Pancreas (tissue), 10 donors: ENCODE measurements around the gene LSAMP. TPM values are rescaled to one million over a fixed set of nuclear protein-coding genes. Genes with fewer than 3 reads are reported as not detected.

Experiments used
- ATAC-seq, 4 donors: fragments of 200-7000 bp; cut with Tn5 transposase; one replicate each; pipeline versions ENCODE4 v1.8.0 to v1.9.1; 2020; ENCODE audit warnings: mild to moderate bottlenecking in 4 of 4, moderate library complexity in 4 of 4
- DNase-seq, 6 donors: peaks; one replicate each; pipeline ENCODE4 v3.0.0-alpha.2; 2020
- FAIRE-seq: peaks from 2 replicates; lab custom pipeline; 2012; peaks lifted over from hg19 to GRCh38; lab: Jason Lieb, UNC
- H3K27ac ChIP-seq, 4 donors: fragments of 200-600 bp; sonication (generic); 1 replicate in 3 of 4; 2 replicates in 1 of 4; pipeline versions ENCODE4 v1.5.0 to v1.8.0; 2020
- H3K27me3 ChIP-seq, 4 donors: fragments of 200-600 bp; one replicate each; pipeline ENCODE4 v1.8.0; 2021
- H3K36me3 ChIP-seq, 3 donors: fragments of 200-600 bp; sonication (generic) in 1 of 3; one replicate each; pipeline versions ENCODE4 v1.5.0 to v1.8.0; 2020 to 2021
- H3K4me1 ChIP-seq, 3 donors: fragments of 200-600 bp; one replicate each; pipeline ENCODE4 v1.8.0; 2021
- H3K4me3 ChIP-seq, 4 donors: fragments of 200-600 bp; sonication (generic) in 2 of 4; one replicate each; pipeline versions ENCODE4 v1.5.0 to v1.8.0; 2020 to 2021
- H3K9me3 ChIP-seq, 4 donors: fragments of 200-600 bp; one replicate each; pipeline ENCODE4 v1.8.0; 2021
- WGBS, 2 donors: extraction: QIAGEN DNeasy Blood & Tissue Kit; methylation state at CpG; one replicate each; pipeline ENCODE4 v1.1.7; 2013; 5-methylcytosine and 5-hydroxymethylcytosine counted together
- intact Hi-C, 3 donors: fragments of 100-400 bp; cut with DNase I; formaldehyde crosslinking; loops; one replicate each; pipeline versions ENCODE4 v1.11.1 to v1.14.2; 2022
- polyA plus RNA-seq, 2 donors: library from polyadenylated mRNA; stranded (reverse); fragments of 200-250 nt; gene quantifications; one replicate each; pipeline ENCODE4 v1.2.3, GENCODE V29; 2013
- total RNA-seq, 6 donors: library from RNA; stranded (reverse); fragmentation: NEBNext Ultra II Directional in 4 of 6; extraction: Animal tissue kit (Norgen Biotek cat#: 25700) in 4 of 6; gene quantifications; one replicate each; pipeline versions ENCODE4 v1.2.1 to v1.2.4, GENCODE V29; 2021 to 2023
- TF ChIP-seq, protein P1 (sequence below), 4 donors: fragments of 200-600 bp; sonication (generic) in 3 of 4; IDR thresholded peaks; one replicate each; pipeline versions ENCODE4 v1.5.0 to v1.8.0; 2021; ENCODE audit warnings: antibody characterized with exemption in 4 of 4
- donor health status: healthy with polysubstance abuse.
- donor health status: DM: no; HTN: no; CAD: no; lungs with moderate emphysema.
- donor health status: DM: no; HTN: no; CAD: no.
- donor health status: control.
- donor health status: control.
- donor health status: Bipolar disorder and iron deficiency.
- donor health status: DM: yes; HTN: yes; CAD: no.
- donor health status: DM: no; HTN: no; CAD: no.
- donor health status: DM: no; HTN: no; CAD: no.
- donor health status: DM: yes; HTN: yes; CAD: no.

Gene LSAMP
- total and polyA plus RNA-seq, 8 donors, result 0.51 to 5.5 (median 1.5) TPM

DNA sequence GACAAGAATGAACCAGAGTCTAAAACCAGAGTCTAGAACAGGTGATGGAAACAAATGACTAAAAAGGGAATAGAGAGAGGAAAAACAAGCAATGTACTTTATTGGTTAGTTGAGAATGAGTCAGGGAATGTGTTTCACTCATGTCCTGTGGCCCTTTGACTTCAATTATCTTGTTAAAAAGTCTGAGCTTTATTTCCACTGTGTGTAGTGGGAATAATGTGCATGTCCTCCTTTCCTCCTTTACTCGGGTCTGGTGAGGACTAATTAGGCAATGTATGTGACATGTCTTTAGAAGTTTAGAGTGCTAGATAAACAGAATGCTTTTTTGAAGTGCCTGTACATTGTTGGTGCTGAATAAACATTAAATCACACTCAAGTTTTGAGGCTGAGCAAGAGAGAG lies 21.3 kb downstream of the LSAMP start:
- no peaks in the 10 kb centered on the region for H3K4me1 ChIP-seq
- FAIRE-seq (no peak), ATAC-seq (peak in 1 of 4 donors; percentile 13), DNase-seq (no peak)
- no peak overlapping the region for H3K27ac ChIP-seq
- H3K36me3 ChIP-seq, result no peaks in the 10 kb centered on the region
- no peaks in the 10 kb centered on the region for H3K27me3 ChIP-seq
- intact Hi-C loops, result no loop called here
- TF ChIP-seq, protein P1, sequence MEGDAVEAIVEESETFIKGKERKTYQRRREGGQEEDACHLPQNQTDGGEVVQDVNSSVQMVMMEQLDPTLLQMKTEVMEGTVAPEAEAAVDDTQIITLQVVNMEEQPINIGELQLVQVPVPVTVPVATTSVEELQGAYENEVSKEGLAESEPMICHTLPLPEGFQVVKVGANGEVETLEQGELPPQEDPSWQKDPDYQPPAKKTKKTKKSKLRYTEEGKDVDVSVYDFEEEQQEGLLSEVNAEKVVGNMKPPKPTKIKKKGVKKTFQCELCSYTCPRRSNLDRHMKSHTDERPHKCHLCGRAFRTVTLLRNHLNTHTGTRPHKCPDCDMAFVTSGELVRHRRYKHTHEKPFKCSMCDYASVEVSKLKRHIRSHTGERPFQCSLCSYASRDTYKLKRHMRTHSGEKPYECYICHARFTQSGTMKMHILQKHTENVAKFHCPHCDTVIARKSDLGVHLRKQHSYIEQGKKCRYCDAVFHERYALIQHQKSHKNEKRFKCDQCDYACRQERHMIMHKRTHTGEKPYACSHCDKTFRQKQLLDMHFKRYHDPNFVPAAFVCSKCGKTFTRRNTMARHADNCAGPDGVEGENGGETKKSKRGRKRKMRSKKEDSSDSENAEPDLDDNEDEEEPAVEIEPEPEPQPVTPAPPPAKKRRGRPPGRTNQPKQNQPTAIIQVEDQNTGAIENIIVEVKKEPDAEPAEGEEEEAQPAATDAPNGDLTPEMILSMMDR (IDR thresholded peaks at IDR 0.05), result no peak
- H3K9me3 ChIP-seq, result no peaks in the 10 kb centered on the region
- H3K4me3 ChIP-seq, result no peak overlapping the region
- WGBS, 2 donors, result 0 to 4% methylated on average over 1 of the region's 1 CpG

DNA sequence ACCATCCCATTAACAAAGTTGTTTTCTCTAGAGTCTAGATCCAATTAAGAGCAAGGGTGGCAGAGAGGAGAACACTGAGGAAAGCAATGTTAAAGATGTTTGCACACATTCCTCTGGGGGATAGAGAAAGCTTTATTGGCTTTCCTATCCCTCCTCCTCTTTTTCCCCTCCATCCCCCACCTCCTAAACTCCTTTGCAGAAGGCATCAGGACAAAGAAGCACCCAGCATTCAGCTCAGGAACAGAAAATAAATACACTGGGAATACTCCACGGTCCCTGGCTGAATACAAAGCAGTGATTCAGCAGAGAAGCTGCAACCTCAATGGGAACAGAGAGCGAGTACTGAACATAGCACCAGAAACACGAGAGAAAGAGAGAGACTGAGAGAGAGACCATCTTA lies 21.9 kb downstream of the LSAMP start:
- ATAC-seq (no peak), FAIRE-seq (no peak), DNase-seq (no peak)
- WGBS, 2 donors, result 7 to 24% methylated on average over 3 of the region's 3 CpGs
- H3K27ac ChIP-seq, result no peak overlapping the region
- no peak overlapping the region for H3K4me3 ChIP-seq
- H3K36me3 ChIP-seq, result no peaks in the 10 kb centered on the region
- H3K4me1 ChIP-seq, result no peaks in the 10 kb centered on the region
- no peaks in the 10 kb centered on the region for H3K27me3 ChIP-seq
- H3K9me3 ChIP-seq, result no peaks in the 10 kb centered on the region
- TF ChIP-seq, protein P1 (IDR thresholded peaks at IDR 0.05), result no peak
- intact Hi-C loops, result no loop called here

DNA sequence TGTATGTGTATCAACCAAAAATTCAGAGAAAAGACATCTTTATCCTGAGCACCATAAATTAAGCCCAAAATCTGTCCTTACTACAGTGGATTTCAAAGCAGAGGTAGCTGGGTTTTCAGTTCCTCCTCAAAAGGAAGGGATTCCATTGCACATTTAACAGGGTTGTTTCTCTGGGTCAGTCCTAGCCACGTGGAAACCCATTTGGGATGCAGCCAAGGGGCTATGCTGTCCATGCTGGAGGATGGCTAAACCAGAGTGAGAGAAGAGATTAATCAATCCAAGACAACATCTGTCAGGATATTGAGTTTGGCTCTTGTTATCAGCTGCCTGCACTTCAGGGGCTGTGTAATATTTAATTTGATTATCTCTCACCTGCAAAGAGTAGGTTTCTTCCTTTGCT lies 28.1 kb downstream of the LSAMP start:
- DNase-seq (no peak), ATAC-seq (no peak), FAIRE-seq (no peak)
- Histone ChIP-seq H3K36me3 (no peaks in the 10 kb centered on the region), H3K27ac (no peak overlapping the region), H3K27me3 (no peaks in the 10 kb centered on the region), H3K4me1 (no peaks in the 10 kb centered on the region), H3K4me3 (no peak overlapping the region), H3K9me3 (no peaks in the 10 kb centered on the region)
- TF ChIP-seq, protein P1 (IDR thresholded peaks at IDR 0.05), result no peak
- intact Hi-C loops, result no loop called here
- 0 to 18% methylated on average over 1 of the region's 1 CpG for WGBS, 2 donors

DNA sequence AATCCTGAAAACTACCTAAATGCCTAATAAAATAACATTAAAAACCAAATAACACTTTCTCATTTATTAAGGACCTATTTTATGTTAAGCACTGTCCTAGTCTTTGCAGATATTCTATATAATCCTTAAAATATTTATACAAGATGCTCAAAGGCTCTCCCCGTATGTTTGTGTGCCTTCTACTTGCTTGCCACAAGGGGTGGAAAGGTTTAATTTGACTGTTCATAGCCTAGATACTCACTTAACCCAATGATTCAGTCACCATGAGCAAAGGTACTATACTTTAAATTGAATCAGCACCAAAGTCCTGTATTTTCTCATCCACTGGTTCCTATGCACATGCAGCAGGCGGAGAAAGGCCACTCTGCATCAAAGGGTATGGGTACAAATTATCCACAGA lies 32.0 kb downstream of the LSAMP start:
- Histone ChIP-seq H3K27ac (no peak overlapping the region), H3K27me3 (no peaks in the 10 kb centered on the region), H3K9me3 (no peaks in the 10 kb centered on the region), H3K4me3 (no peak overlapping the region), H3K36me3 (no peaks in the 10 kb centered on the region), H3K4me1 (no peaks in the 10 kb centered on the region)
- DNase-seq, result no peak
- TF ChIP-seq, protein P1 (IDR thresholded peaks at IDR 0.05), result no peak
- FAIRE-seq, result no peak
- WGBS, 2 donors, result 60 to 68% methylated on average over 2 of the region's 2 CpGs
- no peak for ATAC-seq
- intact Hi-C loops, result no loop called here

DNA sequence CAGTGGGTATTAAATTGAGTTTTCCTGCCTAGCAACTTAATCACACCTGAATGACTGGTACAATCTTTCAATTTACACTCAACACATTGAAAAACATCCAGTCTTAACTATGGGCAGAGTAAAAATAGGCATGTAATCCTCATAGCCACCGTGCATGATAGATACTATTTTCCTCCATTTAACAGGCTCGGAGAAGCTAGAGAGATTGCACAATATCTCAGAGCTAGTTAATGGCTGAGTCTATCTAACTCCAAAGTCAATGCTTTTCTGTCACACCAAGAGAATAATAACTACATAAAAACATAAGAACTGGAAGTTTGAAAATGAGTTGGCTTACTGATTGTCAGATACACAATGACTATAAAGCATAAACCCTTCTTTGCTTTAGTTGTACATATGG lies 36.8 kb downstream of the LSAMP start:
- TF ChIP-seq, protein P1 (IDR thresholded peaks at IDR 0.05), result no peak
- ATAC-seq (no peak), FAIRE-seq (no peak), DNase-seq (no peak)
- H3K9me3 ChIP-seq, result no peaks in the 10 kb centered on the region
- H3K27me3 ChIP-seq, result no peaks in the 10 kb centered on the region
- 8 to 27% methylated on average over 2 of the region's 2 CpGs for WGBS, 2 donors
- intact Hi-C loops, result no loop called here
- H3K36me3 ChIP-seq, result no peaks in the 10 kb centered on the region
- no peak overlapping the region for H3K4me3 ChIP-seq
- H3K4me1 ChIP-seq, result no peaks in the 10 kb centered on the region
- no peak overlapping the region for H3K27ac ChIP-seq
